ENCODE results near the gene ATP6AP2.
"Not testable (repeated sequence)": the region's sequence is repeated elsewhere in the genome, so short reads cannot be mapped to it uniquely, and the experiment has no call there.

Gene ATP6AP2, protein sequence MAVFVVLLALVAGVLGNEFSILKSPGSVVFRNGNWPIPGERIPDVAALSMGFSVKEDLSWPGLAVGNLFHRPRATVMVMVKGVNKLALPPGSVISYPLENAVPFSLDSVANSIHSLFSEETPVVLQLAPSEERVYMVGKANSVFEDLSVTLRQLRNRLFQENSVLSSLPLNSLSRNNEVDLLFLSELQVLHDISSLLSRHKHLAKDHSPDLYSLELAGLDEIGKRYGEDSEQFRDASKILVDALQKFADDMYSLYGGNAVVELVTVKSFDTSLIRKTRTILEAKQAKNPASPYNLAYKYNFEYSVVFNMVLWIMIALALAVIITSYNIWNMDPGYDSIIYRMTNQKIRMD

GRCh38 chrX:40580537-40581335 lies at the start of gene ATP6AP2:
TSS of gene ATP6AP2 (plus strand) at chrX:40580970. CDS start at chrX:40581066, 96 bp downstream.
- peak; percentile 89 for DNase-seq

DNA sequence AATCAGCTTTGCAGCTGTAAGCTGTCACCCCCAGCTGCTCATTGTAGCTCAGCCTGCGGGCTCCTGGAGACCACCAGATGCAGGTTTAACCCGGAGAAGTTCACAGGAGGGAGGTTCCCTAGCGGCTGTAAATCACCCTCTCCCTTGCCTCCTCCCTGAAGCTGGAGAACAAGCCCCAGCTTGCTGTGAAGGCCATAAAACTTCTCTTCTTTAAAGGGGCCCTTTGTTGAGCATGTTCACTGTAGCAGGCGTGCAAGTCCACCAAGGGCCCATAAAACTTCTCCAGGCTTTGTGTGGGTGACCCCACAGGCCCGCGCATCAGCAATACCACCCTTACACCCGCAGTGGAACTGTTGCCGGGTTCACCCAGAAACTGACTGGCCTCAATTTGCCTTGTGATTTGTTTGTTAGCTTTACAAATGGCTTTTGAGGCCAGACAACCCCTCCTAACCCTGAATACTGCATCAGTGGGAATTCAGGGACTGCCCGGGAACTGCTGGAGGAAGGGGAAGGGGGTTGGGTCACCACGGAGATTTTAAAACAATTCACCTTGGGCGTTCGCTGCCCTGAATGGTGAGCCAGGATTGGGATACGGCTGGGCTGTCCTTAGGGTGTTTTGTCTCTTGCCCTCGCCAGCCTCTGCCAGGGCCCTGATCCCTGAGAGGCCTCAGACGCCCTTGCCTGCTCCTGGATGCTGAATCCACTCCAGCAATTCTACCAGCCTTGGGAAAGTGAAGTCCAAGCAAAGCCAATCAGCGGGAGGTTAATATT lies 49.5 kb upstream of the ATP6AP2 start:
- DNase-seq = no peak

GRCh38 chrX:40537310-40537709 lies 43.5 kb upstream of the ATP6AP2 start:
- no peak for DNase-seq

- no peak for DNase-seq
Observed at GRCh38 chrX:40538406-40538805, 42.4 kb upstream of the ATP6AP2 start.

- peak; percentile 75 for DNase-seq
Observed at GRCh38 chrX:40539214-40540142, 41.3 kb upstream of the ATP6AP2 start.

DNA sequence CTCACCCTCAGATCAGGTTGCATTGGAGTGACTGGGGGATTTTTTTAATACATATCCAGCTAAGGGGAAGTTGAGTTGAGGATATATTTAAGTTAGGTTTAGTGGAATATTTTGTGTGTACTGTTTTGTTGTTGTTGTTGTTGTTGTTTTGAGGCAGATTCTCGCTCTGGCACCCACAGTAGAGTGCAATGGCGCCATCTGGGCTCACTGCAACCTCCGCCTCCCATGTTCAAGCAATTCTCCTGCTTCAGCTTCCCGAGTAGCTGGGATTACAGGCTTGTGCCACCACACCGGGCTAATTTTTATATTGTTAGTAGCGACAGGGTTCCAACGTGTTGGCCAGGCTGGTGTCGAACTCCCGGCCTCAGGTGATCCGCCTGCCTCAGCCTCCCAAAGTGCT lies 38.6 kb upstream of the ATP6AP2 start:
- DNase-seq = no peak

- DNase-seq = no peak
Observed at GRCh38 chrX:40542972-40543371, 37.8 kb upstream of the ATP6AP2 start.

GRCh38 chrX:40543661-40544328 lies 37.0 kb upstream of the ATP6AP2 start:
- no peak for DNase-seq

DNA sequence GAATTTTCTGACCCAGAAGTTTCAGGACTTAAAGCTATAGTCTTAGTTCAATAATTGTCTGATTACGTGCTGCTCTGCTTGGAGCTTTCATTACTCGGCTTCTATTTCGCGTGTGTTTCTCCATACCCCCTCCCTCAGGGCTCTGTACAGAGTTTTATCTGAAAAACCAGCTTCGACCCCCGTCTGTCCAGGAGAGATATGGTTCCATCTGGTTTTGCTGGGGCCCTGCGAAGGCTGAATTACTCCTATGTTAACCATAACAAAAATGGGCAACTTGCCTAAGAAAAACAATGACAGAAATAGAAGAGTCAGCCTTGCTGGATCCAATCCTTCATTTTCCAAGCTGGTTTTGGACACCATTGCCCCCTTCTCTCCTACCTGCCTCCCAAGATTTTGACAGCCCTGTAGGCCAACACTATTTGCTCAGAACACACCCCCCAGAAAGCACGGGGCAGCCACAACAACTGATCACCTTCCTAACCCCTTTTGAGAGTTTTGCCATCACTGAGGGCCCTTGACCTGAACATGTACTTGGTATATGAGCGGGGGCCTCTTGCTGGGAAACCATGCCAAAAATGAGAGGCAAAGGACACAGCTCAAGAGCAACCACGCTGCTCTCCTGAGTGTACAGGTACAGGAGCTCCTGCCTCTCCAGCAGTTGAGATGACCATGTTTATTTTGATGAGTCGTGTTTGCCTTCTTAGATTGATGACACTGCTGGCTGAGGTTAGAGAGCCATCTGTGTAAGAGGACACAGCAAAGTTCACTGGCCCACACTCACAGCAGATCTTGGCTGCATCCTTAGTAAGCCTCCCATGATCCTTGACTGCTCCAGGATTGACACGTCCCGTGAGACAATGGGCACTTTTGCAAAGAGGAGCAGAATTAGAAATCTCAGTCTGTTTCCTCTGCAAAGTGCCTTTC lies 36.2 kb upstream of the ATP6AP2 start:
- DNase-seq = no peak

DNA sequence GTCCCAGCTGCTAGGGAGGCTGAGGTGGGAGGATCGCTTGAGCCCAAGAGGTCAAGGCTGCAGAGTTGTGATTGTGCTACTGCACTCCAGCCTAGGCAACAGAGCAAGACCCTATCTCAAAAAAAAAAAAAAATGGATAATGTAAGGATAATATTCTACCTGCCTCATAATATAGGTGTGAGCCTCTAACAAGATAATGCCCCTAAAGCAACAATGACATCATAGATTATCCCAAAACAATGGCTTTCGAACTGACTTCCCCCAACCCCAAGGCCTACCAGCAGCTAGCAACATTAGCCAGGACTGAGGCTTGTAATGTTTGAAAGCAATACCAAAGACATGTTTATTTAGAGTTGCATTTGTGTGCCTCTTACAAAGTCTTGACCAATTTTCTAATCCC lies 33.9 kb upstream of the ATP6AP2 start:
- DNase-seq = no peak

DNA sequence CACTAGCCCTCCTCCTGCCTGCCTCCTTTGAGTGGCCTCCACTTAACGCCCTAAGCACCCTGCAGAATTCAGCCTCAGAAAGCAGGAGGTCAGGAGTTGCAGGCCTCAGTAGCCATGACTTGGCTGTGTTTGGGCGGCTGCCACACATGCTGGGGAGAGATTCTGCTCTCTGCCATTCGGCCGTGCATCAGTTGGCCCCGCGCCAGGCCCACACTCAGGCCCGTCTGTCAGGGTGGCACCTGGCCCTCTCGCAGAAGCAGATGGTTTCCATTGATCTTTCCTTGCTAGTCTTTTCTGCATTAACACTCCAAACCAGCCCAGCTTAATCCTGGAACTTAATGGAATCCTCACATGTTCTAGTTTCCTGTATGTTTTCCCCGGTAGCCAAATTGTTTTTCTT lies 30.7 kb upstream of the ATP6AP2 start:
- DNase-seq = no peak

DNA sequence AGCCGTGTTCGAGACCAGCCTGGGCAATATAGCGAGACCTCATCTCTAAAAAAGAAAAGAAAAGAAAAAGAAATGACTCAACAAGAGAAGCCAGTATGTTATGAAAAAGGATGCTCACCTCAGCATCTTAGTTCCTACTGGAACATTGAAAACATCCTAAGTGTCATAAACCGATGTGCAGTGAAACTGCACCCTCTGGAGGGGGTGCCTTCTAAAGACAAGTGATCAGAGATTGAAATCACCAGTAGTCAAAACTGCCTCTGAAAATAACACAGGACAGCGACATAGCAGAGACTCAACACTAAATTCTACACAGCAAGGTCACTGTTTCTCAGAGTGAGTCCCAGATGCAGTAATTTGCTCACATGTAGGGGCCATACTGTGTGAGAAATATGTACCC lies 28.0 kb upstream of the ATP6AP2 start:
- no peak for DNase-seq

GRCh38 chrX:40558590-40558989 lies 22.2 kb upstream of the ATP6AP2 start:
- DNase-seq = no peak

GRCh38 chrX:40563784-40564183 lies 17.0 kb upstream of the ATP6AP2 start:
- DNase-seq = no peak

- no peak for DNase-seq
Observed at GRCh38 chrX:40564447-40564846, 16.3 kb upstream of the ATP6AP2 start.

DNA sequence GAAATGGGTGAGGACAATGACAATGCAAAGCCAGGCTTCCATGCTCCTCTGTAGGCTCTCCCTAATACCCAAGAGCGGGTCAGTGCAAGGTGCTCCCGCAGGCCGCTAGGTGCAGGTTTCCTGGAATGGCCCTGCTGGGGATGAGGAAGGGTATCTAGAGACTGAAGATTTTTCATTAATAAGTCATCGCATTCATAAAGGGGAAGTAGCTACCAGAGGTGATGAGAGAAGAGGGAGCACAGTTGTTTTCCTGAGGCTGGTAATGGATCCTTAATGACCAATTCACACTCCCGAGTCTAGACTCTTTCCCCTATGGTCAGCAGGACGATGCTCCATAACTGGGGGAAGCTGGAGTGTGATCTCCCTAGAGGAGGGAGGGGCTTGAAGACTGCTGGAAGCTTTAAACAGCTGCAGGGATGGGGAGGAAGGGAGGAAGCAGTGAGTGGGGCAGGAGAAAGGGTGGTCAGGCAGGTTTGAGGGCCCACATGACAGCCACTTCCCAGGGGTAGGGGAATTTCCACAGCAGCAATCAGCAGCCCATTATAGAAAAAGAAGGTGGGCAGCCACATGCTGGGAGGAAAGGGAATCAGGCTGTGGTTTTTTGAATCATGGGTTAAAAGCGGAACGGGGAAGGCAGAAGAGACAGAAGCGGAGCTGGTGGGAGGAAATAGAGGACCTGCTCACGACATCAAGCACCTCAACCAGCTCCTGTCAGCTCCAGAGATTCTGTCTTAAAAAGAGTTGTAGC lies 10.2 kb upstream of the ATP6AP2 start:
- peak; percentile 26 for DNase-seq

GRCh38 chrX:40571164-40571563 lies 9.6 kb upstream of the ATP6AP2 start:
- DNase-seq = peak; percentile 54

DNA sequence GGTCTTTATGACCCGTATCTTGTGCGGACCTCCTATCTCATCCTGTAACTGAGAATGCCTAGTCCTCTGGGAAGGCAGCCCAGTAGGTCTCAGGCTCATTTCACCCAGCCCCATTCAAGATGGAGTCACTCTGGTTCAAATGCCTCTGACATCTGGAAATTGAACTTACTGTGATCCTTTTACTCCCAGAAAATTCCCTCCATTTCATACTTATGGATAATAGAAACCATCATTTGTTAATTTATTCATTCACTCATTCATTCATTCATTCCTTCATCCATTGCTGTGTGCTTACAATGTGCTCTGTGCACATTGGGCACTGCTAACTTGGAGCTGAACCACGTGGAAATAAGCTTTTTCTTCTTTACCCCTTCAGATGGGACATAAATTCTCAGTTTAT lies 9.2 kb upstream of the ATP6AP2 start:
- no peak for DNase-seq

DNA sequence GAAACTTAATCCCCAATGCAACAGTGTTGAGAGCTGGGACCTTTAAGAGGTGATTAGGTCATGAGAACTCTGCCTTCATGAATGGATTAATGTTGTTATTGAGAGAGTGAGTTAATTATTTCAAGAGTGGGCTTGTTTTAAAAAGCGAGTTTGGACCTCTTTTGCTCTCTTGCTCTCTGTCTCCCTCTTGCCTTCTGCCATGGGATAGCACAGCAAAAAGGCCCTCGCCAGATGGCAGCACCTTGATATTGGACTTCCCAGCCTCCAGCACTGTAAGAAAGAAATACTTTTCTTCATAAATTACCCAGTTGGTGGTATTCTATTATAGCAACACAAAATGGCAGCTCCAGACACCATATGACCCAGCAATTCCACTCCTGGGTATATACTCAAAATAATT lies 7.0 kb upstream of the ATP6AP2 start:
- DNase-seq = peak; percentile 29

GRCh38 chrX:40575411-40575810 lies 5.4 kb upstream of the ATP6AP2 start:
- DNase-seq = not testable (repeated sequence)
